GM18867 (cell line): Measurements from ENCODE around the gene RASSF8.

Experiments
- ATAC-seq: cut with Tn5 transposase; IDR thresholded peaks from one replicate; pipeline ENCODE4 v1.9.1; 2021; ENCODE audit warnings: mild to moderate bottlenecking, moderate library complexity; ENCODE audit not compliant: unreplicated experiment

RASSF8 gene

GRCh38 chr12:26100666-26101349 is 142.3 kb downstream of the RASSF8 start:
- no peak for ATAC-seq

DNA sequence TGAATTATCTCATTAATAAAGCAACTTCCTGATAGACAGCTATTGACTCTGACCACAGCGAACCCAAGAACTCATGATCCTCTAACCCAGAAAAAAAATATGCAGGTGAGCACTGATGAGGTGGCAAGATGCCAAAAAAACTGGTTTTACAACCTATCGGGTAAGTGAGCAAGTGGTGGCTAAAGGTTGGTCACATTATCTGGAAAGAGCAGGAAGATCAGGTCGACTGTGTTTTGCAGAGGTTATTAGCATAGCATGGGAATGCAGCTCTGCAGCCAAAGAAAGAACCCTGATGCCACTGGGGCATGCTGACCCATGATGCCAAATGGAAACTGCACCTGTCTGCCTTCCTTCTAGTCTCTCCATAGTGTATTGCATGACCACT is 142.9 kb downstream of the RASSF8 start:
- ATAC-seq = no peak

GRCh38 chr12:26101763-26102162 is 143.3 kb downstream of the RASSF8 start:
- ATAC-seq = no peak

DNA sequence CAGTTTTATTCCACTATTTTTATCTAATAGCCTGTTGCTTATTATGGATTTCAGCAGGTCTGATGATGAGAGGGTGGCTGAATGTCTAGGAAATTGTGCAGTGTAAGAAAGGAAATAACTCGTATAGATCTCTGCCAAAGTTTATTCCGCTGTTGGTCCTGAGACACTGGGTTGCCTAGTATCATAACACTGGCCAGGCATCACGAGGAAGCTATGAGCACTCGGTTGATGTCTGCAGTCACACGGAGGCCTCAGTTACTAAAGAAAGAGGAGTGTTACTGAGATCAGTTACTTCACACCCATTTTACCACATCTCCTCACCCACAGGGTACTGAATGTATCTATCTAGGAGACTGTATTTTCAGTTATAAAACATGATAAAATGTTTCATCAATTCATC is 144.5 kb downstream of the RASSF8 start:
- no peak for ATAC-seq

GRCh38 chr12:26106347-26106746 is 147.9 kb downstream of the RASSF8 start:
- no peak for ATAC-seq

DNA sequence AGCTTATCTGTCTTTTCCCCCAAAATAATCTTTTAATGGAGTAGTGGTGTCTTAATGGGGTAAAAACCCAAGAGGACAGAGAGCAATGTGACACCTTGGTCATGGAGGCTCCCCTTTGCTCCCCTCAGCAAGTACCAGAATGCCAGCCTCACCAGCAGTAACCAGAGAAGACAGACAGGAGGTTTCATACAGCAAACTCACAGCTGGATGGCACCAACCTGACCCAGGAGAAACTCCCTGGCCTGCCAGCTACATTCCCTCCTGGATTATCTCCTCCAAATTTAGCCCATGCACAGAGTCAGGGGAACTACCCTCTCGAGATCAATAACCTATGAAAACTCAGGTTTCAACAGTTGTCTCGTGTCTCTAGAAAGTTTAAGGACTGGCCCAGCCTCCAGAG is 150.4 kb downstream of the RASSF8 start:
- ATAC-seq = no peak

DNA sequence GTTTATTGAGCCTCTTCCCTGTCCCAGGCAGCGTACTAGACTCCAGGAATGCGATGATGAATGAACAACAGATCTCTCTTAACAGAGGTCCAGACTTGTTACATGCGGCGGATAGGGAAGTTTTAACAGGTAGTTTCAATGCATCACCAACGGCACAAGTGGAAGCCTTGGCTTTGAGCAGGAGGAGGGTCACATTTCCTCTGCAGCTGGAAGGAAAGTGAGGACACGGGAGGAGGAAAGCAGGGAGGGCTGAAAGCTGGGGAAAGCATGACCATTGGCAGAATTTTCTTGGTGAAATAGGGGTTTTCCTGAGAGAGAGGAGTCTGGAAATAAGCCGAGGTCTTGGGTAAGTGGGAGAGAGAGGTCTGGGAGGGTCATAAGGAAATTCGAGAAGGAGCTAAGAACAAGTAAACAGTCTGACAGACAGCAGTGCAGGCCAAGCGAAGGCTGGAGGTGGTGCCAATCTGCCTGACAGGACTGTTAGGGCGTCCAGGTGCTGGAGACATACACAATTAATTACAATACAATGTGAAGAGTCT is 150.9 kb downstream of the RASSF8 start:
- no peak for ATAC-seq

DNA sequence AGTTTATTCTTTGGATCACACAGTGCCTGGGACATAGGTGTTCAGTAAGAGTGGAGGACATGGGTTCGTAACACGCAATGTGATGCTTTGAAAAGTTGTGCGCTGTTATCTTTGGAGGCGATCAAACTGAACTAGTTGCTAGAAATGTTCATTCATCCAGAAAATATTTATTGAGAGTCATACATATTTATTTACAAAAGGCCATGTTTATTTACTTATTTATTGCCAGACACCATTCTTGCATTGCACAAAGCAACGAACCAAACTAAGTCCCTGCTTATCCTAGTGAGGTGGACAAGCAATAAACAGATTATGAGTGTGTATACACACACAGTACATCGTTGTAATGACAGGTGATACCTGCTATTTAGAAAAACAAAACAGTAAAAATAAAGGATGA is 153.8 kb downstream of the RASSF8 start:
- ATAC-seq = no peak

- no peak for ATAC-seq
Observed at GRCh38 chr12:26112703-26113147, 154.2 kb downstream of the RASSF8 start.

- no peak for ATAC-seq
Observed at GRCh38 chr12:26113181-26113654, 154.7 kb downstream of the RASSF8 start.

DNA sequence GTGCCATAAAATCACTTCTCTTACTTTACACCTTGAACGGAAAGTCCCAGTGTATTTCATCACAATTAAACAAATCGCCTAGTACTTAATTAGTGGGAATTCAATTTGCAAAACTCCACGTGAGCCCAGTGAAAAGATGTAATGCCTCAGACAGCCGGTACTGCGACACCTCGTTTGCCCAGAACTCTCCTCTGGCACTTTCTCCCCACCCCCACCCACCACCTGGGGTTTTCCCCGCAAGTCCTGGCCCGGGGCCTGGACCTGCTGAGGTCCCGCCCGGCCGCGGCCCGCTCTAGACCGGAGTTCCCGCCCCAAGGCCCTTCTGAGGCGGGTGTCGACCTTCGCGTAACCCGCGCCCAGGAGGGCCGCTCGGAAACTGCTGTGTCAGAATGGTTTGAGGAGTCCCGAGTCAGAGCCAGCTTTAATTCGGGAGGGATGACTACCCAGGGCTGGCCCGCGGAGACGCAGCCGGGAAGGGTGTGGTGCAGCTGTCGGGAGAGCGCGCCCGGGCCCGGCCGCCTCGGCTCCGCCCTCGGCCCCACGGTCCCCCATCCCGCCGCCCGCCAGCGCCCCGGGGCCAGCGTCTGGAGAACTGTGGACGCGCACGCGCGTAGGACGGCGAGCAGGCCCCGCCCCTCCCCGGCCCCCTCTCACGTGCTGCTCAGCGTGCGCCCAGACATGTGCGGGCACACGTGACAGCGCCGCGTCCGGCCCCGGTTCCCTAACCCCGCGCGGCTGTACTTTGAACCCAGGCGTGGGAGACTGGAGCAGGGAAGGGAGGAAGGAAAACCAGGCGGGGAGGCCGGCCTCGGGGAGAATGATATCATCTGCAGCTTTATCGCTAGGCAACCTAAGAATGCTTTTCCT is 155.6 kb downstream of the RASSF8 start:
- ATAC-seq = peak; percentile 77

DNA sequence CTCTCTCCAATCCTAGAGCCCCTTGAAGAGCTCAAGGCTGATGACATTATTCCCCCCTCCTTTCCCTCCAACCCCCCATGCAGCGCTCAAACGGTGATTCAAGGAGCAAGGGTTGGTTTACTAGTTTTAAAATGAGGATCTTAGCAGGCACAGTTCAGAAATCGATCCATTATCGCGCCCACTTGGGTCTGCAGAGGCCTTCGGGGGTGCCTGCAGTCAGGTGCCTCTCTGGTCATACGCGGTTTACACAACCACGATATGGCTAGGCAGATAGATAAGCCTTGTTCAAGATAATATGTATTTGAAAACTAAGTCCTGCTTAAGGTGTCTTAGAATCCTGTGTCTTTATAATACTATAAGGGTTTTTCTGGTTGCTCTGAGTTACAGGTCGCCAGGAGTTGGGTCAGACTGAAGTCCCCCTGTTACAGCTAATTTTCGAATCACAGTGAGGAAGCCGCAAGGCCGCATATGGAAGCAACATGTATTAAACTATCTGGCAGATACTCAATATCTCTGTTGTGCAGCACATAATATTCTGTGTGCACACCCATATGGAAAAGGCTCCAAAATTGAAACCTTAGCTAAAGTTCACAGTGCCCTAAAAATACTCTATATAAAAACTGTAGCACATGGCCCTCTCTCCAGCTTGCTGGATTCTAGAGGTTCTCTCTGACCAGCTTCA is 156.4 kb downstream of the RASSF8 start:
- ATAC-seq = no peak

DNA sequence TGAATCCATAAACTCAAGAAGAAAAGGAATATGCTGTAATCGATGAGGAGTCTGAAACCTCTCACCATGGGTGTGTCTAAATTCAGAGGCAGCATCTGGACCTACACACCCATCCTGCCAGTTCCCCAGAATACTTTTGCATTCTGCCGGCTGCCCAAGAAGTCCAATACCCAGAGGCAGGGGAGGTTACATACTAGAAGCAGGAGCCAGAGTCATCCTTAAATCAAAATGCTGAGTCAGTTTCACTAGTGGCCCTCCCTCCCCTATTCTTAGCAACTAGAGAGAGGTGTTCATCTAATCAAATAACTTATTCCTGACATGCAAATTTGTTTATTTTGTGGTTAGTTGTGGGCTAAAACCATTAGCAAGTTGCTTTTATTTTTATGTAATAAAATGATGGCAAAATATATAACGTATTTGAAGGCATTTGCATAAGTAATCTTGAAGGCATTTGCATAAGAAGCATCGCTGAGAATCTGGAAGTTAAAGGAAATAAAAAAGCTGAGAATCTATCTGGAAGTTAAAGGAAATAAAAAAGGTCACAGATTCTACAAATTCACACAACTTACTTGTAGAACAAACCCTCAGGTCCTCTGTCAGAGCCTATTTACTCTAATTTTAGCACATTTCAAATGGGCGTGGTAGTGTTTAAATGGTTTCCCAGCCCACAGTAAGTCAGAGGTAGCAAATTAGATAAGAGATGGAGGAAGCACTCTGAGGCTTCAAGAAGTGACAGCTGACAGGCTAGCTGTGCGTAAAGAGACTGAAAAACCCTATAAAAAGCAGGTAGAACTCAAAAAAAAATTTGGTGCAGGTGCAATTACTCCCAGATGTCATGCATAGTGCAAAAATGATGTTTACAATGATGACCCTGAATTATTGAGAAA is 158.6 kb downstream of the RASSF8 start:
- no peak for ATAC-seq

DNA sequence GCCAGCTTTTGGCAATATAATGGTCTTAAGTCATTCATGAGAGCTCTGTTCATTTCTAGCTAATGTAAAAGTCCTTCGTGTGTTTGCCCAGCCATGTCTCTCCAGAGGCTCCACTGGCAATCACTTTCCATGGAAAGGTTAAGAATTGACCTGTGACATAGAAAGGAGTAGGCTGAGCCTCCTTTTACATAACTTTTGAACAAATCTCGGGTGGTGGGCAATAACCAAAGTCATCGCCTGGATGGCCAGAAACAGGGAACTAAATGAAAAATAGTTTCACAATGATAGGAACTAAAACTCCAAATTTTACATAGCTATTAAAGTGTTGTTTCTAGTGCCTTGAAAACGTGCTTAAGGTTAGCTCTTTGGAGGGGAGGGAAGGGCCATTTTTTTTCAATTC is 159.8 kb downstream of the RASSF8 start:
- no peak for ATAC-seq

GRCh38 chr12:26119391-26119989 is 161.0 kb downstream of the RASSF8 start:
- ATAC-seq = peak; percentile 22

- ATAC-seq = no peak
Observed at GRCh38 chr12:26120561-26121274, 162.2 kb downstream of the RASSF8 start.

- no peak for ATAC-seq
Observed at GRCh38 chr12:26121323-26122060, 163.0 kb downstream of the RASSF8 start.

DNA sequence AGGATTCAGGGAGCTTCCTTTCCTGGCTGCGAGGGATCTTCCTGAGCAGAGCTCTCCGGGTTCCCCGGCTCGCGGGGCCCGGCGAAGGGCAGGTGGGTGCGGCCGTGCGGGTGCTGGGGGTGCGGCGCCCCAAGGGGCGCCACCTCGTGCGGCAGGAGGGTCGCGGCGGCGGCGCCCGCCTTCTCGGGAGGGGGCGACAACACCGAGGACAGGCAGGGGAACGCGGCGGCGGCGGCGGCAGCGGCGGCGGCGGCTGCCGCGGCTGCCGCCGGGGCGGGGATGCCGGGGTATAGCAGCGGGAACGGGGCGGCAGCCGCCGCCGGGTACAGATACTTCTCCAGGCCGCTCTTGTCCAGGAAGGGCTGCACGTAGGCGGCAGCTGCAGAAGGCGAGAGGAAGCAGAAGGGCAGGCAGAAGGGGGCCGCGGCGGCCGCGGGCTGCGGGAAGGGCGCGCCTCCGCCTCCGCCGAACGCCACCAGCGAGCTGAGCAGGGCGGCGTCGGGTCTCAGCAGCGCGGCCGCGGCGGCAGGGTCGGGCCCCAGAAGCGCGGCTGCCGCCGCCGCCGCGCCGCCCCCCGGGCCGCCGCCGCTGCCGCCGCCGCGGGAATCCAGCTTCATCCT is 163.7 kb downstream of the RASSF8 start:
- ATAC-seq = peak; percentile 27
